Measurements from ENCODE around the gene OSBPL2. TPM values are rescaled to one million over a fixed set of nuclear protein-coding genes. Genes with fewer than 3 reads are reported as not detected.

OSBPL2 gene
- total and polyA plus RNA-seq, 2 donors (not counting 1 experiment from before 2014, with no cell fraction given), result 13.3 to 27.9 TPM

DNA sequence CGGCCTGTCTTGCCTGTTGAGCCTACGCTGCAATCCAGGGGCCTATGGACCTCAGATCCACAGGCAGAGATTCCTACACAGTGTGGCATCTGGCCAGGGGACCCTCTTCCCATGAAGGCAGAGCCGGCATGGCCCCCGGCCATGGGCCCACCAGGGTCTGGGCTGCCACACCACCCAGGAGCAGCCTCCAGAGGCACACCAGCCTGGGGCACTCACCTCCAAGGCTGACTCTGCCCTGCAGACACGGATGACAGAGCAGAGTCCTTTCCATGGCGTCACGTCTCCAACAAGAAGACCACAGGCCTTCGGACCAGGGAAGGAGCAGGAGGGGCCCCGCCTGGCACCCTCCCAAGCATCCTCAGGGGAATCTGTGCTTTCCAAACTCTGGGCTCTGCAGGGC lies 14.8 kb upstream of the OSBPL2 start:
- Histone ChIP-seq H2AFZ (ENCODE audit: low read length) (no peak overlapping the region), H3K36me3 (ENCODE audit: control insufficient read depth, insufficient read depth, low read length) (no peaks in the 10 kb centered on the region), H3K9me3 (ENCODE audit: control insufficient read depth, insufficient read depth, low read depth, low read length) (no peaks in the 10 kb centered on the region), H3K79me2 (ENCODE audit: control insufficient read depth, insufficient read depth, low read length) (no peaks in the 10 kb centered on the region), H3K4me2 (ENCODE audit: extremely low read depth, insufficient read depth, low read length) (no peak overlapping the region), H4K20me1 (ENCODE audit: control insufficient read depth, extremely low read depth, insufficient read depth, low read length) (no peaks in the 10 kb centered on the region), H3K4me3 (replicated peaks in 1 of 4; ENCODE audit: control extremely low read depth in 1 of 4, insufficient read depth in 1 of 4, low read depth in 3 of 4, low read length in 4 of 4) (no peak overlapping the region), H3K27me3 (ENCODE audit: control insufficient read depth, insufficient read depth, low read length) (peaks cover 29% of the 10 kb centered on the region), H3K9ac (ENCODE audit: insufficient read depth, low read length) (no peak overlapping the region), H3K4me1 (ENCODE audit: control insufficient read depth, extremely low read depth, insufficient read depth, low read length) (no peaks in the 10 kb centered on the region), H3K27ac (ENCODE audit: insufficient read depth, low read length) (no peak overlapping the region)
- DNase-seq (ENCODE audit: low read depth in 2 of 2), result no peak
- TF ChIP-seq, protein P1, sequence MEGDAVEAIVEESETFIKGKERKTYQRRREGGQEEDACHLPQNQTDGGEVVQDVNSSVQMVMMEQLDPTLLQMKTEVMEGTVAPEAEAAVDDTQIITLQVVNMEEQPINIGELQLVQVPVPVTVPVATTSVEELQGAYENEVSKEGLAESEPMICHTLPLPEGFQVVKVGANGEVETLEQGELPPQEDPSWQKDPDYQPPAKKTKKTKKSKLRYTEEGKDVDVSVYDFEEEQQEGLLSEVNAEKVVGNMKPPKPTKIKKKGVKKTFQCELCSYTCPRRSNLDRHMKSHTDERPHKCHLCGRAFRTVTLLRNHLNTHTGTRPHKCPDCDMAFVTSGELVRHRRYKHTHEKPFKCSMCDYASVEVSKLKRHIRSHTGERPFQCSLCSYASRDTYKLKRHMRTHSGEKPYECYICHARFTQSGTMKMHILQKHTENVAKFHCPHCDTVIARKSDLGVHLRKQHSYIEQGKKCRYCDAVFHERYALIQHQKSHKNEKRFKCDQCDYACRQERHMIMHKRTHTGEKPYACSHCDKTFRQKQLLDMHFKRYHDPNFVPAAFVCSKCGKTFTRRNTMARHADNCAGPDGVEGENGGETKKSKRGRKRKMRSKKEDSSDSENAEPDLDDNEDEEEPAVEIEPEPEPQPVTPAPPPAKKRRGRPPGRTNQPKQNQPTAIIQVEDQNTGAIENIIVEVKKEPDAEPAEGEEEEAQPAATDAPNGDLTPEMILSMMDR (conservative IDR thresholded peaks at IDR 0.05 in 1 of 2, IDR thresholded peaks at IDR 0.05 in 1 of 2; ENCODE audit: low read depth in 1 of 2, low read length in 2 of 2), result no peak
- no peak for TF ChIP-seq EZH2 (IDR thresholded peaks at IDR 0.05; ENCODE audit: low read length, missing control alignments)

DNA sequence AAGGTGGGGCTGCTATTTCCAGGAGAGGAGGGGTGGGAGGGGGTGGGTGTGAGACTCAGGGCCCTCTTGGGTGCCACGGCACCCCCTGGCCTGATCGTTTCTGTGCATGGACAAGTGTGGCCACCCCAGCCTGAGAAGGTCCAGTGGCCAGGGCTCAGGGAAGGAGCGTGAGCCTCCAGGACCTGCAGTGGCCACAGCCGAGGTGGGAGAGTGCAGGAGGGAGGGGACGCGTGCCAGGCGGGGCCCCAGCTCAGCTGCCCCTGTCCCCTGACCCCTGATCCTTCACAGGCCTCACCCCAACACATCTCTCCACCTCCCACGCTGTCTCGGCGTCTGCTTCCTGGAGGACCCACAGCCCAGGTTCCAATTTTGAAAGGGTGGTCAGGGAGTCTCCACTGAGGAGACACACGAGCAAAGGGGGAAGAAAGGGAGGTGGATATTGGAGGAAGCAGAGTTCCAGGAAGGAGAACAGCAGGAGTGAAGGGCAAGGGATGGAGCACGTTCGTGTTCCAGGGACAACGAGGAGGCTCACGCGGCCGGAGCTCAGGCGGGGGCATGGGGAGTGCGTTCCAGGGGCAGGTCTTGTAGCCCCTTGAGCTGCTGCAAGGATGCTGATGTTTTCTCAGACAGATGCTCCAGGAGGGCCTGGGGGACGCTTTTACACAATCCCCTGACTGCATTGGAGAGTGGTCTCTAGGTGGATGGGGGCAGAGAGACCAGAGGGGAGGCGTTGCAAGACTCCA lies 14.0 kb upstream of the OSBPL2 start:
- Histone ChIP-seq H3K27ac (ENCODE audit: insufficient read depth, low read length) (no peak overlapping the region), H3K9me3 (ENCODE audit: control insufficient read depth, insufficient read depth, low read depth, low read length) (no peaks in the 10 kb centered on the region), H3K27me3 (ENCODE audit: control insufficient read depth, insufficient read depth, low read length) (peaks cover 26% of the 10 kb centered on the region), H4K20me1 (ENCODE audit: control insufficient read depth, extremely low read depth, insufficient read depth, low read length) (no peaks in the 10 kb centered on the region), H2AFZ (ENCODE audit: low read length) (no peak overlapping the region), H3K9ac (ENCODE audit: insufficient read depth, low read length) (no peak overlapping the region), H3K36me3 (ENCODE audit: control insufficient read depth, insufficient read depth, low read length) (no peaks in the 10 kb centered on the region), H3K4me3 (replicated peaks in 1 of 4; ENCODE audit: control extremely low read depth in 1 of 4, insufficient read depth in 1 of 4, low read depth in 3 of 4, low read length in 4 of 4) (no peak overlapping the region), H3K4me2 (ENCODE audit: extremely low read depth, insufficient read depth, low read length) (no peak overlapping the region), H3K79me2 (ENCODE audit: control insufficient read depth, insufficient read depth, low read length) (no peaks in the 10 kb centered on the region), H3K4me1 (ENCODE audit: control insufficient read depth, extremely low read depth, insufficient read depth, low read length) (no peaks in the 10 kb centered on the region)
- DNase-seq (ENCODE audit: low read depth in 2 of 2), result no peak
- peak; percentile 21 for TF ChIP-seq EZH2 (IDR thresholded peaks at IDR 0.05; ENCODE audit: low read length, missing control alignments)
- TF ChIP-seq, protein P1 (conservative IDR thresholded peaks at IDR 0.05 in 1 of 2, IDR thresholded peaks at IDR 0.05 in 1 of 2; ENCODE audit: low read depth in 1 of 2, low read length in 2 of 2), result no peak

DNA sequence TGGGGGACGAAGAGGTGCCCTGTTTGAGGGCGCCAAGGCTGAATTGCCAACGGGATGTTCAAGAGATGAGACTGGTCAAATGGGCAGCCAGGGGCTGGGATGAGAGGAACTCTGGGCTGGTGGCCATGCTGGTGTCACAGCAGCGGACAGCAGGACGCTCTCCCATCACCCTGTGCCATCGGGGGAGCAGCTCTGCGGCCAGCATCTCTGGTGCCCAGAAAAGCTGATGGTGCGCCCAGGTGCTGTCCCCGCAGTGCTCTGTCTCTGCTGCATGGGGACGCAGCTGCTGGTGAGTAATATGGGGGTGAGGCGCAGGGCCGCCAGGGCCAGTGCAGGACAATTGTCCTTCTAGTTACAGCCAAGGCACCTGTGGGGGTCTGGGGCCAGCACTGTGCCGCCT lies 13.3 kb upstream of the OSBPL2 start:
- H3K4me2 ChIP-seq (ENCODE audit: extremely low read depth, insufficient read depth, low read length), result no peak overlapping the region
- H3K4me1 ChIP-seq (ENCODE audit: control insufficient read depth, extremely low read depth, insufficient read depth, low read length), result no peaks in the 10 kb centered on the region
- no peaks in the 10 kb centered on the region for H3K79me2 ChIP-seq (ENCODE audit: control insufficient read depth, insufficient read depth, low read length)
- H3K9ac ChIP-seq (ENCODE audit: insufficient read depth, low read length), result no peak overlapping the region
- no peak for TF ChIP-seq EZH2 (IDR thresholded peaks at IDR 0.05; ENCODE audit: low read length, missing control alignments)
- TF ChIP-seq, protein P1 (conservative IDR thresholded peaks at IDR 0.05 in 1 of 2, IDR thresholded peaks at IDR 0.05 in 1 of 2; ENCODE audit: low read depth in 1 of 2, low read length in 2 of 2), result no peak
- no peak overlapping the region for H2AFZ ChIP-seq (ENCODE audit: low read length)
- no peaks in the 10 kb centered on the region for H3K9me3 ChIP-seq (ENCODE audit: control insufficient read depth, insufficient read depth, low read depth, low read length)
- no peak overlapping the region for H3K4me3 ChIP-seq (replicated peaks in 1 of 4; ENCODE audit: control extremely low read depth in 1 of 4, insufficient read depth in 1 of 4, low read depth in 3 of 4, low read length in 4 of 4)
- peaks cover 24% of the 10 kb centered on the region for H3K27me3 ChIP-seq (ENCODE audit: control insufficient read depth, insufficient read depth, low read length)
- no peaks in the 10 kb centered on the region for H3K36me3 ChIP-seq (ENCODE audit: control insufficient read depth, insufficient read depth, low read length)
- no peaks in the 10 kb centered on the region for H4K20me1 ChIP-seq (ENCODE audit: control insufficient read depth, extremely low read depth, insufficient read depth, low read length)
- no peak overlapping the region for H3K27ac ChIP-seq (ENCODE audit: insufficient read depth, low read length)
- no peak for DNase-seq (ENCODE audit: low read depth in 2 of 2)
